Heart left ventricle (tissue), 16 donors: Measurements from ENCODE around the gene ALDOA. TPM values are rescaled to one million over a fixed set of nuclear protein-coding genes. Genes with fewer than 3 reads are reported as not detected.
A peak's percentile ranks its signal among the peaks of the same experiment; 100 is the strongest.

ENCODE experiments used
- ATAC-seq, 4 donors: fragments of 200-7000 bp; cut with Tn5 transposase; one replicate each; pipeline ENCODE4 v1.9.1; 2020 to 2022; ENCODE audit warnings: moderate library complexity in 4 of 4, mild to moderate bottlenecking in 3 of 4, moderate number of reproducible peaks in 1 of 4
- DNase-seq, 5 donors: peaks; one replicate each; pipeline ENCODE4 v3.0.0-alpha.2; 2020
- H3K27ac ChIP-seq, 12 donors: fragments of 200-600 bp; sonication (generic) in 4 of 12; one replicate each; pipeline versions ENCODE4 v1.5.0 to v1.8.0; 2016 to 2022; ENCODE audit warnings: mild to moderate bottlenecking in 2 of 12
- H3K27me3 ChIP-seq, 9 donors: fragments of 200-600 bp; sonication (generic) in 2 of 9; one replicate each; pipeline versions ENCODE4 v1.5.1 to v1.8.0; 2016 to 2022; ENCODE audit warnings: mild to moderate bottlenecking in 3 of 9
- H3K36me3 ChIP-seq, 9 donors: fragments of 200-600 bp; sonication (generic) in 2 of 9; one replicate each; pipeline versions ENCODE4 v1.5.0 to v1.8.0; 2018 to 2022; ENCODE audit warnings: mild to moderate bottlenecking in 2 of 9
- H3K4me1 ChIP-seq, 12 donors: fragments of 200-600 bp; sonication (generic) in 4 of 12; one replicate each; pipeline versions ENCODE4 v1.5.0 to v1.8.0; 2016 to 2022; ENCODE audit warnings: mild to moderate bottlenecking in 3 of 12
- H3K4me3 ChIP-seq, 12 donors: fragments of 200-600 bp; sonication (generic) in 4 of 12; one replicate each; pipeline versions ENCODE4 v1.5.0 to v1.8.0; 2017 to 2022; ENCODE audit warnings: mild to moderate bottlenecking in 9 of 12, moderate library complexity in 4 of 12
- H3K9me3 ChIP-seq, 12 donors: fragments of 200-600 bp; sonication (generic) in 4 of 12; one replicate each; pipeline versions ENCODE4 v1.5.0 to v1.8.0; 2016 to 2022; ENCODE audit warnings: mild to moderate bottlenecking in 1 of 12
- CTCF ChIP-seq, 12 donors: fragments of 200-600 bp; sonication (generic) in 4 of 12; IDR thresholded peaks; one replicate each; pipeline versions ENCODE4 v1.5.0 to v1.8.0; 2018 to 2022; ENCODE audit warnings: antibody characterized with exemption in 12 of 12, mild to moderate bottlenecking in 5 of 12
- POLR2A ChIP-seq, 2 donors: fragments of 450-650 bp; IDR thresholded peaks; one replicate each; pipeline ENCODE4 v1.6.1; 2017; ENCODE audit warnings: antibody characterized with exemption in 2 of 2, mild to moderate bottlenecking in 2 of 2, moderate library complexity in 2 of 2
- WGBS, 4 donors: extraction: QIAGEN DNeasy Blood & Tissue Kit in 2 of 4; methylation state at CpG; one replicate each; pipeline versions ENCODE4 v1.1.5 to v1.1.7; 2013 to 2018; 5-methylcytosine and 5-hydroxymethylcytosine counted together
- intact Hi-C, 10 donors: fragments of 100-400 bp; cut with DNase I; formaldehyde crosslinking; loops; one replicate each; pipeline versions ENCODE4 v1.11.1 to v1.14.2; 2022
- polyA plus RNA-seq, 2 donors: library from polyadenylated mRNA; stranded (reverse); fragments of 200-250 nt; gene quantifications; one replicate each; pipeline ENCODE4 v1.2.3, GENCODE V29; 2013
- total RNA-seq, 9 donors: library from RNA; depleted of rRNA in 2 of 9; stranded (reverse); fragments of >200 nt in 2 of 9; fragmentation: NEBNext Ultra II Directional in 3 of 9; extraction: Animal tissue kit (Norgen Biotek cat#: 25700) in 3 of 9; gene quantifications; one replicate each; pipeline versions ENCODE4 v1.1.0 to v1.2.4, GENCODE V29; 2016 to 2023
- donor health status: ischemic (EF 13 %, LVEDD 7.1; RV severe dilation, severe dysfunction).
- donor health status: healthy with polysubstance abuse.
- donor health status: DM: no; HTN: yes; CAD: no.
- donor health status: DM: no; HTN: no; CAD: no.
- donor health status: ischemic (EF 25% LVEDD 6.9; RV normal size, moderate dysfunction).
- donor health status: ischemic (EF 25% LVEDD 5.7; RV mildly dilated, moderate dysfunction).
- donor health status: healthy.
- donor health status: DM: yes; HTN: yes; CAD: no.
- donor health status: ischemic (EF 35%, LVEDD 5.7; RV mildly dilated, moderate dysfunction).
- donor health status: nonischemic (EF 11% LVEDD 7.7; RV severe dilation, severe dysfunction).
- donor health status: DM: yes; HTN: yes; CAD: no.
- donor health status: PGD.
- donor health status: ischemic (EF 29% LVEDD 5.4; RV normal size, mild dysfunction).
- donor health status: nonischemic (EF 23%, LVEDD 6.1; RV moderate dilation, normal function).

The ALDOA gene
- total and polyA plus RNA-seq, 11 donors, result 2,585 to 5,076 (median 3,542) TPM

- intact Hi-C loops, result no loop called here
- Histone ChIP-seq H3K4me3 (no peak overlapping the region), H3K27ac (no peak overlapping the region), H3K36me3 (no peaks in the 10 kb centered on the region), H3K4me1 (peaks cover 0 to 13% (median 4%) of the 10 kb centered on the region in 12 donors), H3K27me3 (no peaks in the 10 kb centered on the region), H3K9me3 (no peaks in the 10 kb centered on the region)
- no peak for ATAC-seq
- 67 to 78% (median 72%) methylated on average over 4 of the region's 4 CpGs for WGBS, 4 donors
- no peak for TF ChIP-seq POLR2A (IDR thresholded peaks at IDR 0.05)
- no peak for TF ChIP-seq CTCF (IDR thresholded peaks at IDR 0.05)
- DNase-seq, result peak in 1 of 5 donors; percentile 0
These were observed 46.8 kb upstream of the ALDOA start for GRCh38 chr16:30018731-30019158.

- H3K27me3 ChIP-seq, result peaks cover 0 to 25% (median 4%) of the 10 kb centered on the region in 9 donors
- no peaks in the 10 kb centered on the region for H3K36me3 ChIP-seq
- H3K27ac ChIP-seq, result no peak within 1 kb of the TSS
- DNase-seq (no peak), ATAC-seq (no peak)
- H3K9me3 ChIP-seq, result no peaks in the 10 kb centered on the region
- no peak within 1 kb of the TSS for H3K4me3 ChIP-seq
- intact Hi-C loops, result loop anchor here in 8 of 10 donors (5.0 to 10.0 kb wide), 6 partner anchors 158 to 326 kb away; partner anchors contain the start of gene CDIPT (in 3 of the 8)
- 74 to 84% (median 82%) methylated on average over 6 of the region's 6 CpGs for WGBS, 4 donors
- TF ChIP-seq CTCF (IDR thresholded peaks at IDR 0.05), result no peak
- no peak for TF ChIP-seq POLR2A (IDR thresholded peaks at IDR 0.05)
- peaks cover 0 to 13% (median 4%) of the 10 kb centered on the region in 12 donors for H3K4me1 ChIP-seq
These were observed 42.7 kb upstream of the ALDOA start, which contains the start of gene C16orf92 for GRCh38 chr16:30022887-30023286. Gene C16orf92 (plus strand): TSS chr16:30023198. CDS start chr16:30023341, 143 bp downstream.

- DNase-seq (no peak), ATAC-seq (no peak)
- Histone ChIP-seq H3K9me3 (no peaks in the 10 kb centered on the region), H3K4me3 (no peak overlapping the region), H3K27ac (no peak overlapping the region), H3K36me3 (no peaks in the 10 kb centered on the region), H3K27me3 (peaks cover 0 to 29% (median 5%) of the 10 kb centered on the region in 9 donors), H3K4me1 (peaks cover 0 to 13% (median 4%) of the 10 kb centered on the region in 12 donors)
- TF ChIP-seq POLR2A (IDR thresholded peaks at IDR 0.05) (no peak), CTCF (IDR thresholded peaks at IDR 0.05) (no peak)
- 81 to 85% (median 83%) methylated on average over 11 of the region's 11 CpGs for WGBS, 4 donors
- intact Hi-C loops, result loop anchor here in 8 of 10 donors (5.0 to 10.0 kb wide), 6 partner anchors 159 to 326 kb away; partner anchors contain the start of gene CDIPT (in 3 of the 8)
These were observed 42.0 kb upstream of the ALDOA start for GRCh38 chr16:30023586-30023985.

- no peak for DNase-seq
- TF ChIP-seq POLR2A (IDR thresholded peaks at IDR 0.05), result no peak
- no peak for TF ChIP-seq CTCF (IDR thresholded peaks at IDR 0.05)
- H3K4me3 ChIP-seq, result no peak overlapping the region
- ATAC-seq, result no peak
- no peak overlapping the region for H3K27ac ChIP-seq
- 73 to 86% (median 80%) methylated on average over 10 to 16 of the region's 16 CpGs for WGBS, 4 donors
- H3K4me1 ChIP-seq, result peaks cover 0 to 13% (median 4%) of the 10 kb centered on the region in 12 donors
- intact Hi-C loops, result loop anchor here in 8 of 10 donors (5.0 to 10.0 kb wide), 6 partner anchors 160 to 327 kb away; partner anchors contain the start of gene CDIPT (in 3 of the 8)
- no peaks in the 10 kb centered on the region for H3K9me3 ChIP-seq
- no peaks in the 10 kb centered on the region for H3K36me3 ChIP-seq
- peaks cover 0 to 38% (median 14%) of the 10 kb centered on the region in 9 donors for H3K27me3 ChIP-seq
These were observed 41.1 kb upstream of the ALDOA start for GRCh38 chr16:30024451-30024850.
